Measurements from ENCODE around the gene NUP85. TPM values are rescaled to one million over a fixed set of nuclear protein-coding genes. Genes with fewer than 3 reads are reported as not detected.

The NUP85 gene
- polyA plus RNA-seq, 2 of the 4 experiments (the other 2 are of a cell fraction) = 83.4 to 110 TPM

GRCh38 chr17:75227729-75228128 is 22.2 kb downstream of the NUP85 start:
- no peaks in the 10 kb centered on the region for H3K4me1 ChIP-seq
- no peaks in the 10 kb centered on the region for H3K9me3 ChIP-seq
- TF ChIP-seq SMC3 (IDR thresholded peaks at IDR 0.05) = no peak
- TF ChIP-seq JUN (IDR thresholded peaks at IDR 0.05) = no peak
- no peak overlapping the region for H3K4me2 ChIP-seq
- FAIRE-seq = no peak
- ATAC-seq = no peak
- no peak for DNase-seq (ENCODE audit: low read depth in 1 of 2, low spot score in 1 of 2)
- ChIA-PET POLR2A (no interaction called here), CTCF (interaction anchor here (1.6 to 15.8 kb wide), 3 partner anchors 8 to 26 kb away, joined by 4 to 223 read pairs (median 5); no protein-coding TSS in a partner anchor)
- H3K4me3 ChIP-seq = no peak overlapping the region
- WGBS (ENCODE audit: missing lambda C conversion rate) = 81% methylated on average over 5 of the region's 5 CpGs
- H3K27ac ChIP-seq = no peak overlapping the region

DNA sequence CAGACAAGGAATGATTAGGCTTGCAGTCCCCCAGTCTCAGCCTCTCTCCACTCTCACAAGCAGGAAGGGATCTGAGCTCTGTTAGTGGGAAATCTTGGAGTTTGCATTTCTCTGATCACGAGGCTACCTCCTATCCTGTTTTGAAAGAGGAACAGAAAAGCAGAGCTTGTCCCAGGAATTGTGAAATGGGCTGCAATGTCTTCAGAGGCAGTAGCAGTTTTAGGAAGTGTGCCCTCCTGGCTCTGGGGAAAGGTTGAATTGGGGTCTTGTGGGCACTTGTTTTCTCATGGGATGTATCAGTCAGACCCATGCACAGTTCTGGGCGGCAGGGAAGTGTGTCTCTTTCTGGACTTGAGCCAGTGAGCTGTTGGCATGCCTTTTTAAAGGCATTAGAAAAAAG is 22.8 kb downstream of the NUP85 start:
- ChIA-PET CTCF (interaction anchor here (1.2 to 15.8 kb wide), 10 partner anchors 8 to 308 kb away, joined by 3 to 223 read pairs (median 4); partner anchors contain the start of gene NUP85), POLR2A (interaction anchor here (1.1 kb wide), 1 partner anchor 33 kb away, joined by 5 read pairs; the partner anchor contains the start of genes GGA3 and MRPS7)
- DNase-seq (ENCODE audit: low read depth in 1 of 2, low spot score in 1 of 2) (no peak), FAIRE-seq (no peak), ATAC-seq (no peak)
- Histone ChIP-seq H3K4me1 (no peaks in the 10 kb centered on the region), H3K4me2 (no peak overlapping the region), H3K9me3 (no peaks in the 10 kb centered on the region), H3K27ac (no peak overlapping the region), H3K4me3 (no peak overlapping the region)
- TF ChIP-seq, protein P1, sequence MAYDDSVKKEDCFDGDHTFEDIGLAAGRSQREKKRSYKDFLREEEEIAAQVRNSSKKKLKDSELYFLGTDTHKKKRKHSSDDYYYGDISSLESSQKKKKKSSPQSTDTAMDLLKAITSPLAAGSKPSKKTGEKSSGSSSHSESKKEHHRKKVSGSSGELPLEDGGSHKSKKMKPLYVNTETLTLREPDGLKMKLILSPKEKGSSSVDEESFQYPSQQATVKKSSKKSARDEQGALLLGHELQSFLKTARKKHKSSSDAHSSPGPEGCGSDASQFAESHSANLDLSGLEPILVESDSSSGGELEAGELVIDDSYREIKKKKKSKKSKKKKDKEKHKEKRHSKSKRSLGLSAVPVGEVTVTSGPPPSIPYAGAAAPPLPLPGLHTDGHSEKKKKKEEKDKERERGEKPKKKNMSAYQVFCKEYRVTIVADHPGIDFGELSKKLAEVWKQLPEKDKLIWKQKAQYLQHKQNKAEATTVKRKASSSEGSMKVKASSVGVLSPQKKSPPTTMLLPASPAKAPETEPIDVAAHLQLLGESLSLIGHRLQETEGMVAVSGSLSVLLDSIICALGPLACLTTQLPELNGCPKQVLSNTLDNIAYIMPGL (CRISPR knock-in tag; IDR thresholded peaks at IDR 0.05; ENCODE audit: borderline replicate concordance) = no peak
- TF ChIP-seq HOXB5 (CRISPR knock-in tag; IDR thresholded peaks at IDR 0.05) (no peak), RCOR1 (IDR thresholded peaks at IDR 0.05; ENCODE audit: low read depth, low read length) (no peak)
- WGBS (ENCODE audit: missing lambda C conversion rate) = 80% methylated on average over 2 of the region's 2 CpGs

- 98% methylated on average over 4 of the region's 4 CpGs for WGBS (ENCODE audit: missing lambda C conversion rate)
- CTCF ChIA-PET = interaction anchor here (0.7 to 15.8 kb wide), 12 partner anchors 9 to 309 kb away, joined by 3 to 223 read pairs (median 4); partner anchors contain the start of genes NUP85 and OTOP2
- FAIRE-seq (no peak), DNase-seq (ENCODE audit: low read depth in 1 of 2, low spot score in 1 of 2) (no peak), ATAC-seq (no peak)
- Histone ChIP-seq H3K4me3 (no peak overlapping the region), H3K9me3 (no peaks in the 10 kb centered on the region), H3K4me1 (no peaks in the 10 kb centered on the region), H3K27ac (no peak overlapping the region), H3K4me2 (no peak overlapping the region)
- POLR2A ChIA-PET = interaction anchor here (1.1 to 1.5 kb wide), 2 partner anchors 23 to 33 kb away, joined by 3 to 5 read pairs; partner anchors contain the start of genes GGA3, MRPS7 and NUP85
- no peak for TF ChIP-seq ESRRA (IDR thresholded peaks at IDR 0.05; ENCODE audit: borderline replicate concordance, low read length)
- no peak for TF ChIP-seq RNF2 (IDR thresholded peaks at IDR 0.05; ENCODE audit: borderline replicate concordance, low read depth)
- TF ChIP-seq HES2 (IDR thresholded peaks at IDR 0.05) = no peak
- TF ChIP-seq TFCP2L1 (CRISPR knock-in tag; IDR thresholded peaks at IDR 0.05) = no peak
- TF ChIP-seq ZNF302 (CRISPR knock-in tag; IDR thresholded peaks at IDR 0.05) = no peak
- no peak for TF ChIP-seq RAD21 (conservative IDR thresholded peaks at IDR 0.05 in 1 of 2, IDR thresholded peaks at IDR 0.05 in 1 of 2)
- no peak for TF ChIP-seq EHMT2 (IDR thresholded peaks at IDR 0.05; ENCODE audit: low read depth)
- no peak for TF ChIP-seq HOXA7 (CRISPR knock-in tag; IDR thresholded peaks at IDR 0.05)
- no peak for TF ChIP-seq JUNB (IDR thresholded peaks at IDR 0.05)
- TF ChIP-seq POLR2A (IDR thresholded peaks at IDR 0.05; ENCODE audit: low read length) = no peak
- no peak for TF ChIP-seq CHD2 (IDR thresholded peaks at IDR 0.05; ENCODE audit: low read length, partially characterized antibody)
- TF ChIP-seq EHF (CRISPR knock-in tag; IDR thresholded peaks at IDR 0.05) = no peak
- no peak for TF ChIP-seq SREBF2 (IDR thresholded peaks at IDR 0.05)
These were observed 23.4 kb downstream of the NUP85 start for GRCh38 chr17:75228847-75229246.

DNA sequence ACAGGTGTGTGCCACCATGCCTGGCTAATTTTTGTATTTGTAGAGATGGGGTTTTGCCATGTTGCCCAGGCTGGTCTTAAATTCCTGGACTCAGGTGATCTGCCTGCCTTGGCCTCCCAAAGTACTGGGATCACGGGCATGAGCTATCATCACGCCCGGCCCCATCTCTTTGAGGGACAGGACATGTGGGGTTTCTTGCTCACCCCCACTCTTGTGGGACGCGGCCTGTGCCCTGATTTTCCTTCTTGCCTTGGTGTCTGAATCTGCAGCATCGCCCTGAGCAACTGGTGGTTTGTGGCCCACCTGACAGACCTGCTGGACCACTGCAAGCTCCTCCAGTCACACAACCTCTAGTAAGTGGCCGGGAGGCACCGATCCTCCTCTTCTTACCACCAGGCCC is 25.6 kb downstream of the NUP85 start:
- Histone ChIP-seq H3K27ac (no peak overlapping the region), H3K4me1 (no peaks in the 10 kb centered on the region), H3K4me3 (no peak overlapping the region), H3K4me2 (no peak overlapping the region), H3K9me3 (no peaks in the 10 kb centered on the region)
- ATAC-seq (no peak), FAIRE-seq (no peak), DNase-seq (ENCODE audit: low read depth in 1 of 2, low spot score in 1 of 2) (no peak)
- POLR2A ChIA-PET = interaction anchor here (0.8 kb wide), 1 partner anchor 14 kb away, joined by 3 read pairs; no protein-coding TSS in a partner anchor
- WGBS (ENCODE audit: missing lambda C conversion rate) = 97% methylated on average over 8 of the region's 8 CpGs
- CTCF ChIA-PET = interaction anchor here (1.1 to 15.8 kb wide), 8 partner anchors 10 to 181 kb away, joined by 3 to 223 read pairs (median 4); partner anchors contain the start of gene MIF4GD
- TF ChIP-seq KDM1A (IDR thresholded peaks at IDR 0.05; ENCODE audit: low read depth) = no peak
- TF ChIP-seq EHMT2 (IDR thresholded peaks at IDR 0.05; ENCODE audit: low read depth) = no peak
- TF ChIP-seq NFE2L2 (conservative IDR thresholded peaks at IDR 0.05; ENCODE audit: low read length) = no peak
- no peak for TF ChIP-seq ZC3H11A (IDR thresholded peaks at IDR 0.05)
- TF ChIP-seq USF2 (IDR thresholded peaks at IDR 0.05) = no peak
- no peak for TF ChIP-seq FOSL2 (IDR thresholded peaks at IDR 0.05)
- no peak for TF ChIP-seq FOSL2 (CRISPR knock-in tag; IDR thresholded peaks at IDR 0.05)
- no peak for TF ChIP-seq JUNB (IDR thresholded peaks at IDR 0.05)
- TF ChIP-seq RNF2 (IDR thresholded peaks at IDR 0.05; ENCODE audit: borderline replicate concordance, low read depth) = no peak
- TF ChIP-seq, protein P2, sequence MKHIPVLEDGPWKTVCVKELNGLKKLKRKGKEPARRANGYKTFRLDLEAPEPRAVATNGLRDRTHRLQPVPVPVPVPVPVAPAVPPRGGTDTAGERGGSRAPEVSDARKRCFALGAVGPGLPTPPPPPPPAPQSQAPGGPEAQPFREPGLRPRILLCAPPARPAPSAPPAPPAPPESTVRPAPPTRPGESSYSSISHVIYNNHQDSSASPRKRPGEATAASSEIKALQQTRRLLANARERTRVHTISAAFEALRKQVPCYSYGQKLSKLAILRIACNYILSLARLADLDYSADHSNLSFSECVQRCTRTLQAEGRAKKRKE (CRISPR knock-in tag; IDR thresholded peaks at IDR 0.05; ENCODE audit: low read depth) = no peak
- TF ChIP-seq JUN (IDR thresholded peaks at IDR 0.05) = no peak
- TF ChIP-seq BHLHE40 (IDR thresholded peaks at IDR 0.05; ENCODE audit: low read depth, low read length) = no peak
- TF ChIP-seq EHF (CRISPR knock-in tag; IDR thresholded peaks at IDR 0.05) = no peak
- no peak for TF ChIP-seq EP300 (IDR thresholded peaks at IDR 0.05)
- TF ChIP-seq NPAS2 (CRISPR knock-in tag; IDR thresholded peaks at IDR 0.05; ENCODE audit: borderline replicate concordance) = no peak
- TF ChIP-seq NR3C1 (IDR thresholded peaks at IDR 0.05) = no peak

Data from A549 (cell line).